GM12878 (cell line): ENCODE results near the gene TFPI2. TPM values are rescaled to one million over a fixed set of nuclear protein-coding genes. Genes with fewer than 3 reads are reported as not detected.

Experiments
- ATAC-seq: fragments of 200-7000 bp; cut with Tn5 transposase; 3 replicates; pipeline ENCODE4 v1.9.1; 2020; ENCODE audit warnings: mild to moderate bottlenecking, moderate library complexity
- BruUV-seq: library from RNA; stranded (reverse); fragments of 400-500 nt; replicated peaks from 2 replicates; lab custom pipeline; 2021; lab: Mats Ljungman, UMichigan
- CTCF ChIA-PET: fragments of 300-600 bp; sonication (Branson Sonifier 250); formaldehyde crosslinking; extraction: SDS; loops from one replicate; lab custom pipeline; 2021; ENCODE audit warnings: inconsistent platforms; lab: Yijun Ruan, JAX
- POLR2A ChIA-PET: fragments of 350-600 bp; formaldehyde crosslinking; extraction: SDS; loops from one replicate; lab custom pipeline; 2021; ENCODE audit warnings: inconsistent platforms; lab: Charles Lee
- RAD21 ChIA-PET: fragments of 300-600 bp; sonication (Branson Sonifier 250); formaldehyde crosslinking; loops from one replicate; lab custom pipeline; 2023; ENCODE audit warnings: antibody characterized with exemption; ENCODE audit not compliant: unreplicated experiment; lab: Charles Lee
- SMC1A ChIA-PET: fragments of 300-600 bp; sonication (Branson Sonifier 250); formaldehyde crosslinking; loops from one replicate; lab custom pipeline; 2023; ENCODE audit not compliant: unreplicated experiment, uncharacterized antibody; lab: Charles Lee
- DNase-seq: peaks from one replicate; pipeline ENCODE4 v3.0.0-alpha.2; 2011; ENCODE audit warnings: low read depth, low spot score
- FAIRE-seq: peaks from 3 replicates; lab custom pipeline; 2011; peaks lifted over from hg19 to GRCh38; lab: Jason Lieb, UNC
- H2AFZ ChIP-seq: 2 replicates; pipeline ENCODE4 v1.6.0; 2011; ENCODE audit warnings: low read depth, low read length, control low read depth; ENCODE audit not compliant: control insufficient read depth
- H3K27ac ChIP-seq: 2 replicates; pipeline ENCODE4 v1.5.1; 2011; ENCODE audit warnings: control low read depth; ENCODE audit not compliant: control insufficient read depth, insufficient read depth
- H3K27me3 ChIP-seq, 2 experiments: replicated peaks in 1 of 2; 2 replicates each; pipeline versions ENCODE4 v1.6.0 to v1.6.1; 2011; ENCODE audit warnings: low read length in 1 of 2; ENCODE audit not compliant: control insufficient read depth in 2 of 2, insufficient read depth in 2 of 2
- H3K36me3 ChIP-seq, 2 experiments: 2 replicates each; pipeline ENCODE4 v1.5.1; 2011; ENCODE audit warnings: low read length in 1 of 2; ENCODE audit not compliant: control insufficient read depth in 2 of 2, insufficient read depth in 2 of 2
- H3K4me1 ChIP-seq: 2 replicates; pipeline ENCODE4 v1.6.1; 2011; ENCODE audit warnings: mild to moderate bottlenecking, low read length, moderate library complexity, mixed read lengths; ENCODE audit not compliant: control insufficient read depth, insufficient read depth
- H3K4me2 ChIP-seq: 2 replicates; pipeline ENCODE4 v1.6.0; 2011; ENCODE audit warnings: control low read depth; ENCODE audit not compliant: control insufficient read depth, insufficient read depth
- H3K4me3 ChIP-seq: fragments of 200-600 bp; sonication (generic); 2 replicates; pipeline ENCODE4 v1.5.1; 2016
- H3K79me2 ChIP-seq: 2 replicates; pipeline ENCODE4 v1.6.0; 2011; ENCODE audit warnings: low read length; ENCODE audit not compliant: control insufficient read depth, insufficient read depth
- H3K9ac ChIP-seq: 2 replicates; pipeline ENCODE4 v1.8.0; 2011; ENCODE audit warnings: low read length, control low read depth, mixed read lengths; ENCODE audit not compliant: control insufficient read depth, insufficient read depth
- H3K9me3 ChIP-seq: replicated peaks from 3 replicates; pipeline ENCODE4 v1.5.1; 2011; ENCODE audit warnings: mild to moderate bottlenecking, low read length; ENCODE audit not compliant: control insufficient read depth, insufficient read depth
- H4K20me1 ChIP-seq: 2 replicates; pipeline ENCODE4 v1.6.0; 2011; ENCODE audit not compliant: control insufficient read depth, insufficient read depth
- ATF7 ChIP-seq: fragments of 450-650 bp; IDR thresholded peaks from 2 replicates; pipeline ENCODE4 v1.6.1; 2016; ENCODE audit warnings: low read depth, mild to moderate bottlenecking
- BACH1 ChIP-seq: fragments of 450-650 bp; IDR thresholded peaks from 2 replicates; pipeline ENCODE4 v1.6.1; 2017; ENCODE audit warnings: mild to moderate bottlenecking, borderline replicate concordance
- E2F4 ChIP-seq: IDR thresholded peaks from 2 replicates; pipeline ENCODE4 v1.6.1; 2012; ENCODE audit warnings: low read depth, low read length, improper control_type of control experiment
- FOS ChIP-seq: IDR thresholded peaks from 3 replicates; pipeline ENCODE4 v1.6.1; 2011; ENCODE audit warnings: borderline replicate concordance; ENCODE audit not compliant: insufficient read length; ENCODE audit errors: extremely low read depth
- FOXK2 ChIP-seq: fragments of 450-650 bp; IDR thresholded peaks from 2 replicates; pipeline ENCODE4 v1.6.1; 2017; ENCODE audit warnings: mild to moderate bottlenecking, moderate library complexity
- HDGF ChIP-seq: fragments of 450-650 bp; IDR thresholded peaks from 2 replicates; pipeline ENCODE4 v1.6.1; 2016; ENCODE audit warnings: antibody characterized with exemption
- JUNB ChIP-seq: IDR thresholded peaks from 2 replicates; pipeline ENCODE4 v1.6.1; 2016; ENCODE audit warnings: antibody characterized with exemption, mild to moderate bottlenecking
- LARP7 ChIP-seq: fragments of 450-650 bp; IDR thresholded peaks from 2 replicates; pipeline ENCODE4 v1.6.1; 2017; ENCODE audit warnings: mild to moderate bottlenecking
- NFYA ChIP-seq: IDR thresholded peaks from 2 replicates; pipeline ENCODE4 v1.6.1; 2011; ENCODE audit warnings: low read depth, mild to moderate bottlenecking, low read length, improper control_type of control experiment, borderline replicate concordance
- PML ChIP-seq: IDR thresholded peaks from 2 replicates; pipeline ENCODE4 v1.6.1; 2012; ENCODE audit warnings: low read length, inconsistent platforms
- POLR2AphosphoS5 ChIP-seq: IDR thresholded peaks from 2 replicates; pipeline ENCODE4 v1.6.1; 2011; ENCODE audit warnings: mild to moderate bottlenecking, low read length, inconsistent platforms
- RELA ChIP-seq: fragments of 450-650 bp; IDR thresholded peaks from 2 replicates; pipeline ENCODE4 v1.8.0; 2014; ENCODE audit warnings: borderline replicate concordance; ENCODE audit not compliant: partially characterized antibody
- RELB ChIP-seq: fragments of 450-650 bp; IDR thresholded peaks from 2 replicates; pipeline ENCODE4 v1.6.1; 2017; ENCODE audit warnings: low read depth, mild to moderate bottlenecking, moderate library complexity
- SKIL ChIP-seq: fragments of 450-650 bp; IDR thresholded peaks from 2 replicates; pipeline ENCODE4 v1.6.1; 2017; ENCODE audit warnings: mild to moderate bottlenecking, low read depth, inconsistent platforms; ENCODE audit not compliant: poor library complexity, severe bottlenecking
- SMAD1 ChIP-seq: fragments of 450-650 bp; IDR thresholded peaks from 2 replicates; pipeline ENCODE4 v1.6.1; 2018; ENCODE audit warnings: mild to moderate bottlenecking, low read depth; ENCODE audit not compliant: partially characterized antibody
- SPI1 ChIP-seq: IDR thresholded peaks from 2 replicates; pipeline ENCODE4 v1.6.1; 2011; ENCODE audit warnings: low read depth, mild to moderate bottlenecking, low read length, moderate library complexity, borderline replicate concordance; ENCODE audit not compliant: insufficient read depth
- TCF3 ChIP-seq: IDR thresholded peaks from 2 replicates; pipeline ENCODE4 v1.6.1; 2012; ENCODE audit warnings: low read depth, mild to moderate bottlenecking, low read length, borderline replicate concordance; ENCODE audit not compliant: insufficient read depth
- YBX1 ChIP-seq: fragments of 450-650 bp; IDR thresholded peaks from 2 replicates; pipeline ENCODE4 v1.6.1; 2016; ENCODE audit warnings: antibody characterized with exemption
- ZNF207 ChIP-seq: fragments of 450-650 bp; IDR thresholded peaks from 2 replicates; pipeline ENCODE4 v1.6.1; 2014; ENCODE audit warnings: antibody characterized with exemption, mild to moderate bottlenecking, borderline replicate concordance
- ZNF274 ChIP-seq: IDR thresholded peaks from one replicate; pipeline ENCODE4 v1.8.0; 2011; ENCODE audit not compliant: insufficient read length, insufficient read depth
- WGBS: methylation state at CpG from one replicate; pipeline ENCODE4 v1.1.6; 2016; ENCODE audit warnings: low lambda C conversion rate; ENCODE audit not compliant: insufficient replicate concordance, insufficient coverage; ENCODE audit errors: missing lambda C conversion rate; 5-methylcytosine and 5-hydroxymethylcytosine counted together
- in situ Hi-C: fragments of 300-500 bp; cut with MboI; formaldehyde crosslinking; loops from 9 replicates; pipeline ENCODE4 v1.14.3; 2018; ENCODE audit warnings: mixed read lengths
- intact Hi-C: fragments of 100-400 bp; cut with micrococcal nuclease; formaldehyde crosslinking; loops from one replicate; pipeline ENCODE4 v1.14.2; 2022; ENCODE audit not compliant: unreplicated experiment
- polyA plus RNA-seq, 11 experiments: library from polyadenylated mRNA; depleted of rRNA in 4 of 11; unstranded in 6 of 11; stranded (reverse) in 5 of 11; fragments of >200 nt; fragmentation: Nextera tagmentation in 4 of 11; fragmentation: Illumina TruSeq in 1 of 11; extraction: Ambion mirVana in 4 of 11; extraction: Trizol in 1 of 11; gene quantifications; 1 replicate in 1 of 11; 2 replicates in 10 of 11; pipeline versions ENCODE4 v1.2.1 to v1.2.3, GENCODE V29; 2011 to 2016; ENCODE audit warnings: inconsistent platforms in 2 of 11, missing spikeins in 2 of 11, low read depth in 1 of 11
- total RNA-seq, 4 experiments: library from RNA; depleted of rRNA in 3 of 4; stranded (reverse); fragments of >200 nt in 3 of 4; fragmentation: Illumina TruSeq in 1 of 4; extraction: Trizol in 1 of 4; gene quantifications; 2 replicates each; pipeline versions ENCODE4 v1.2.1 to v1.2.3, GENCODE V29; 2013 to 2021

TFPI2 gene
- total and polyA plus RNA-seq, 10 of the 15 experiments (the other 5 are each of a cell fraction or from before 2014, with no cell fraction given): 0.07 to 1.1 (median 0.31) TPM; not detected in 5

GRCh38 chr7:93862651-93863050 is 27.9 kb downstream of the TFPI2 start:
- Histone ChIP-seq H3K36me3 (no peaks in the 10 kb centered on the region), H3K79me2 (no peaks in the 10 kb centered on the region), H3K4me1 (no peaks in the 10 kb centered on the region), H3K9me3 (no peaks in the 10 kb centered on the region), H3K27ac (no peak overlapping the region), H3K4me2 (no peak overlapping the region), H3K4me3 (no peak overlapping the region), H3K27me3 (no peaks in the 10 kb centered on the region), H3K9ac (no peak overlapping the region), H4K20me1 (no peaks in the 10 kb centered on the region), H2AFZ (no peak overlapping the region)
- DNase-seq (no peak), FAIRE-seq (no peak), ATAC-seq (no peak)
- TF ChIP-seq RELA (no peak), SMAD1 (no peak), ZNF274 (no peak), ATF7 (no peak), YBX1 (no peak), PML (no peak), SPI1 (no peak), LARP7 (no peak), NFYA (no peak), RELB (no peak), POLR2AphosphoS5 (no peak), SKIL (no peak), JUNB (no peak), FOXK2 (no peak), TCF3 (no peak), BACH1 (no peak), FOS (no peak), HDGF (no peak), E2F4 (no peak), ZNF207 (no peak)
- RAD21 ChIA-PET: no interaction called here
- POLR2A ChIA-PET: no interaction called here
- in situ Hi-C loops: no loop called here
- WGBS: 39% methylated on average over 2 of the region's 2 CpGs
- SMC1A ChIA-PET: no interaction called here
- CTCF ChIA-PET: interaction anchor here (0.9 kb wide), 1 partner anchor 550 kb away, joined by 4 read pairs; no protein-coding TSS in a partner anchor
- BruUV-seq: no TSS peak
- intact Hi-C loops: loop anchor here (10.0 kb wide), 1 partner anchor 62 kb away; the partner anchor contains the start of gene GNG11
